ENCODE data around the gene FZD4. TPM values are rescaled to one million over a fixed set of nuclear protein-coding genes. Genes with fewer than 3 reads are reported as not detected.

Gene FZD4
- total and polyA plus RNA-seq, 2 donors (not counting 1 experiment from before 2014, with no cell fraction given), result 0.01 to 0.02 TPM

DNA sequence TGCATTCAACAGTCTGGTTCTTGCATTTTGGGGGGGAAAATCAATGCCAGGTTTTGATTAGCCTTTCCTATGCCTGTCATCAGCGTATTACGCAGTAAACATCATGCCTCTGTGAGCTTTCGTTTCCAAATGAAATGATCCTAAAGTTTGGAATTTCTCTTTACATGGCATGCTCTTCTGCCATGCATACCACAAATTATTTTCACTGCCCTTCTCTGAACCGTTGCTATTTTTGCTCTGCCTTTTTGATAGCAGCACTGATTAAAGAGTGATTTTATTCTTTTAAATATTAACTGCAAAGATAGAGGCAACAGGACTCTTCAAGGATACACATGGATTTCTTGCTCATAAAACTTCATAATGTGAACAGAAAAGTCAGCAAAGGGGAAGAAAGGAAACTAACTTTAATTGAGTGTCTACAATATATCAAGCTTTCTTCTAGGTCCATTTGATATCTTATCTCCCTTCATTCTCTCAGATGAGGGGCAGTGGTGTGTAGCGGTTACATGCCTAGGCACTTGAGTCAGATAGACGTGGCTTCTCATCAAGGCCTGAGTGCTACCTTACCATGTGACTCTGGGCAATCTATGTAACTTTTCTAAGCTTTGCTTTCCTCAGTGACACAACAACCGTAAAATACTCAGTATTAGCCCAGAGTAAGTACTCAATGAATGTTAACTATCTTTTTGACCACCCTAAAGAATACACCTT, 25.0 kb upstream of the FZD4 start:
- no peaks in the 10 kb centered on the region for H3K27me3 ChIP-seq (replicated peaks in 1 of 4; ENCODE audit: control extremely low read depth in 1 of 4, control insufficient read depth in 3 of 4, insufficient read depth in 4 of 4, low read length in 3 of 4)
- no peak for TF ChIP-seq EZH2 (IDR thresholded peaks at IDR 0.05; ENCODE audit: borderline replicate concordance, insufficient read depth, low read depth, low read length, poor library complexity, severe bottlenecking)
- TF ChIP-seq, protein P1, sequence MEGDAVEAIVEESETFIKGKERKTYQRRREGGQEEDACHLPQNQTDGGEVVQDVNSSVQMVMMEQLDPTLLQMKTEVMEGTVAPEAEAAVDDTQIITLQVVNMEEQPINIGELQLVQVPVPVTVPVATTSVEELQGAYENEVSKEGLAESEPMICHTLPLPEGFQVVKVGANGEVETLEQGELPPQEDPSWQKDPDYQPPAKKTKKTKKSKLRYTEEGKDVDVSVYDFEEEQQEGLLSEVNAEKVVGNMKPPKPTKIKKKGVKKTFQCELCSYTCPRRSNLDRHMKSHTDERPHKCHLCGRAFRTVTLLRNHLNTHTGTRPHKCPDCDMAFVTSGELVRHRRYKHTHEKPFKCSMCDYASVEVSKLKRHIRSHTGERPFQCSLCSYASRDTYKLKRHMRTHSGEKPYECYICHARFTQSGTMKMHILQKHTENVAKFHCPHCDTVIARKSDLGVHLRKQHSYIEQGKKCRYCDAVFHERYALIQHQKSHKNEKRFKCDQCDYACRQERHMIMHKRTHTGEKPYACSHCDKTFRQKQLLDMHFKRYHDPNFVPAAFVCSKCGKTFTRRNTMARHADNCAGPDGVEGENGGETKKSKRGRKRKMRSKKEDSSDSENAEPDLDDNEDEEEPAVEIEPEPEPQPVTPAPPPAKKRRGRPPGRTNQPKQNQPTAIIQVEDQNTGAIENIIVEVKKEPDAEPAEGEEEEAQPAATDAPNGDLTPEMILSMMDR (IDR thresholded peaks at IDR 0.05), result no peak
- peaks cover 9% of the 10 kb centered on the region for H3K27me3 Mint-ChIP-seq
- CTCF ChIA-PET, result interaction anchor here (0.7 to 2.8 kb wide), 8 partner anchors 15 to 1136 kb away, joined by 3 to 8 read pairs (median 4); no protein-coding TSS in a partner anchor
- POLR2A ChIA-PET, result no interaction called here
- DNase-seq (no peak), ATAC-seq (ENCODE audit: low read depth) (no peak)
- no peak overlapping the region for H3K27ac ChIP-seq (ENCODE audit: low read length in 2 of 2)
- no peak overlapping the region for H3K4me2 ChIP-seq (replicated peaks; ENCODE audit: low read depth, low read length, poor library complexity, severe bottlenecking)
- no peaks in the 10 kb centered on the region for H3K36me3 ChIP-seq (replicated peaks in 1 of 2; ENCODE audit: control extremely low read depth in 1 of 2, control insufficient read depth in 1 of 2, extremely low read depth in 1 of 2, insufficient read depth in 2 of 2, low read length in 1 of 2)
- H3K4me3 Mint-ChIP-seq, result no peak overlapping the region
- H3K9me3 ChIP-seq (ENCODE audit: control extremely low read depth in 1 of 3, control insufficient read depth in 2 of 3, insufficient read depth in 1 of 3, low read length in 2 of 3), result no peaks in the 10 kb centered on the region
- H3K9me3 Mint-ChIP-seq (ENCODE audit: insufficient read depth), result no peaks in the 10 kb centered on the region
- no peaks in the 10 kb centered on the region for H3K79me2 ChIP-seq (ENCODE audit: control insufficient read depth, insufficient read depth, low read length)
- no peak overlapping the region for H3K27ac Mint-ChIP-seq
- H3K4me1 Mint-ChIP-seq, result no peaks in the 10 kb centered on the region
- intact Hi-C loops (cut with micrococcal nuclease), result no loop called here
- no peak overlapping the region for H2AFZ ChIP-seq (ENCODE audit: insufficient read depth, low read depth, low read length, poor library complexity, severe bottlenecking)
- WGBS (ENCODE audit: insufficient coverage), result 93% methylated on average over 5 of the region's 7 CpGs
- H3K4me3 ChIP-seq (ENCODE audit: control extremely low read depth in 1 of 5, extremely low read depth in 1 of 5, insufficient read depth in 1 of 5, low read depth in 2 of 5, low read length in 4 of 5), result no peak overlapping the region
- H4K20me1 ChIP-seq (ENCODE audit: control insufficient read depth, insufficient read depth, low read length, poor library complexity, severe bottlenecking), result no peaks in the 10 kb centered on the region
- no peak overlapping the region for H3K9ac ChIP-seq (ENCODE audit: low read length)
- H3K4me1 ChIP-seq (ENCODE audit: control insufficient read depth in 2 of 2, insufficient read depth in 2 of 2, low read length in 2 of 2), result no peaks in the 10 kb centered on the region

Data from B cell (primary cell).